Subcutaneous abdominal adipose tissue (tissue), 5 donors: Measurements from ENCODE around the gene PRXL2C.
"Not testable (repeated sequence)": the region's sequence is repeated elsewhere in the genome, so short reads cannot be mapped to it uniquely, and the experiment has no call there.

Source experiments
- H3K27ac ChIP-seq: one replicate; pipeline ENCODE4 v1.7.0; 2013; ENCODE audit warnings: low read depth, mild to moderate bottlenecking, inconsistent platforms, low read length, moderate library complexity
- H3K27me3 ChIP-seq, 5 donors: one replicate each; pipeline ENCODE4 v1.7.0; 2013; ENCODE audit warnings: low read length in 5 of 5, inconsistent platforms in 1 of 5; ENCODE audit not compliant: control insufficient read depth in 5 of 5, insufficient read depth in 4 of 5
- H3K36me3 ChIP-seq, 5 donors: one replicate each; pipeline ENCODE4 v1.7.0; 2013; ENCODE audit warnings: low read length in 5 of 5; ENCODE audit not compliant: control insufficient read depth in 5 of 5, insufficient read depth in 5 of 5
- H3K4me1 ChIP-seq, 5 donors: one replicate each; pipeline ENCODE4 v1.7.0; 2013; ENCODE audit warnings: low read length in 5 of 5, mild to moderate bottlenecking in 3 of 5, moderate library complexity in 1 of 5; ENCODE audit not compliant: control insufficient read depth in 5 of 5, insufficient read depth in 5 of 5
- H3K4me3 ChIP-seq, 5 donors: one replicate each; pipeline ENCODE4 v1.7.0; 2013; ENCODE audit warnings: low read length in 5 of 5, low read depth in 1 of 5
- H3K9ac ChIP-seq, 5 donors: one replicate each; pipeline ENCODE4 v1.7.0; 2013; ENCODE audit warnings: low read length in 5 of 5, mild to moderate bottlenecking in 4 of 5, moderate library complexity in 3 of 5
- H3K9me3 ChIP-seq, 5 donors: one replicate each; pipeline ENCODE4 v1.7.0; 2013; ENCODE audit warnings: low read length in 5 of 5; ENCODE audit not compliant: control insufficient read depth in 5 of 5
- donor health status: healthy.
- donor health status: healthy.
- donor health status: healthy.
- donor health status: healthy.
- donor health status: healthy.

Gene PRXL2C

DNA sequence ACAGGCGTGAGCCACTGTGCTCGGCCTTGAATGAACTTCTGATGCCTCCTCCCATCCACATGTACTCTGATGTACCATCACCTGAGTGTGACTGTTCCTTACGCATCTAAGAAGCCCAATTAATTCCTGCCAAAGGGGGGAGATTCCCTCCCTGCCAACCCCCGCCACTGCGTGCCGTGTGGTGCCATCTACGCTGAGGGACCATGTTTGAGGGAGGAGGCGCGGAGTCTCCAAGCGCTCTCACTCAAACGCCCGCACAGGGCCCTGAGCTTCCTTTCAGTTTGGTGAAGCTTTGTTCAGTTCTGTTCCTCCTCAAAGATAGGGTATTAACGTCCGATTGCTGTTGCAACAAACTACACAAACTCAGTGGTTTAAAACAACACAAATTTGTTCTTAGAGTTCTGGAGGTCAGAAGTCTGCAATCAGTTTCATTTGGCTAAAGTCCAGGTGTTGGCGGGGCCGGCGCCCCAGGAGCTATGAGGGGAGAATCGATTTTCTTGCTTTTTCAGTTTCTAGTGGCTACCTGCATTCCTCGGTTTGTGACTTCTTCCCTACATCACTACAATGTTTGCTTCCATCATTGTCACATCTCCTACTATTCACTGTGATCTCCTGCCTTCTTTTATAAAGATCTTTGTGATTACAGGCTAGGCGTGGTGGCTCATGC is 13.9 kb upstream of the PRXL2C start:
- Histone ChIP-seq H3K4me3 (no peak overlapping the region), H3K9me3 (no peaks in the 10 kb centered on the region), H3K9ac (no peak overlapping the region), H3K4me1 (no peaks in the 10 kb centered on the region), H3K36me3 (no peaks in the 10 kb centered on the region), H3K27ac (no peak overlapping the region), H3K27me3 (no peaks in the 10 kb centered on the region)

DNA sequence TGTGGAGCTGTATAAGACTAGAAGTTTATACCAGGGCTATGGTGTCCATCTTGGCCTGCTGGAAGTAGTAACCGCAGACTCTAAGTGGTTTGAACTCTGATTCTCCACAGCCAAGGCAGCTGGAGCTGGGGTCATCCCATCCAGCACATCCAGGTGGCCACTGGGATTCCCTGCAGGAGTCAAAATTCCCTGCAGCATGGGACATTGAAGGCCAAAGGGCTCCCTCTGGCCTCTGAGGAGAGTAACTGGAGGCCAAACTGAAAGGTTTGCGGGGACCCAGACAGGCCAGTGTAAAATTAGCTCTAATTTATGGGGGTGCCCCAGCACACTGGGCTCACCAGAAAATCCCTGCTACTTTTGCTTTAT is 12.2 kb upstream of the PRXL2C start:
- no peak overlapping the region for H3K9ac ChIP-seq
- H3K27ac ChIP-seq, result no peak overlapping the region
- no peaks in the 10 kb centered on the region for H3K4me1 ChIP-seq
- H3K27me3 ChIP-seq, result no peaks in the 10 kb centered on the region
- no peaks in the 10 kb centered on the region for H3K36me3 ChIP-seq
- no peak overlapping the region for H3K4me3 ChIP-seq
- H3K9me3 ChIP-seq, result no peaks in the 10 kb centered on the region

DNA sequence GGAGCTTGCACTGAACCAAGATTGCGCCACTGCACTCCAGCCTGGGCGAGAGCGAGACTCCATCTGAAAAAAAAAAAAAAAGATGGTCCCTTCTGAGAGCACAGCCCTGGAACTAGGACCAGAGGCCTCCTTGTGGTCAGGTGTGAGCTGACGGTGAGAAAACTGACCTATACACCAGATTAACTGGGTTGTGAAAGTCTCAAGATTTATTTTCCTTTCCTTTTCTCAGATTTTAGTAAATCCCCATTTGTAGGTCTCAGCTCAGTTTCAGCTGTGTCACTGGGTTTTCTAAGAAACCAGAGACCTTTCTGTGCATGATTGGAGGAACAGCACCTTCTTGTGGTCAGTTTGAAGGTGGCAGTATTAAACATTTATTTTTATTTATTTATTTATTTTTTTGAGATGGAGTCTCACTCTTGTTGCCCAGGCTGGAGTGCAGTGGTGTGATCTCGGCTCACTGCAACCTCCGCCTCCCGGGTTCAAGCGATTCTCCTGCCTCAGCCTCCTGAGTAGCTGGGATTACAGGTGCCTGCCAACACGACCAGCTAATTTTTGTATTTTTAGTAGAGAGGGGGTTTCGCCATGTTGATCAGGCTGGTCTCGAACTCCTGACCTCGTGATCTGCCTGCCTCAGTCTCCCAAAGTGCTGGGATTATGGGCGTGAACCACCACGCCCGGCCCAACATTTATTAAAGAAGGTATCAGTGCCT is 11.7 kb upstream of the PRXL2C start:
- H3K27me3 ChIP-seq, H3K27ac ChIP-seq, H3K9ac ChIP-seq, H3K36me3 ChIP-seq, H3K4me1 ChIP-seq, H3K9me3 ChIP-seq: not testable (repeated sequence)
- H3K4me3 ChIP-seq, result peak overlapping the region in 1 of 5 donors; percentile 15

DNA sequence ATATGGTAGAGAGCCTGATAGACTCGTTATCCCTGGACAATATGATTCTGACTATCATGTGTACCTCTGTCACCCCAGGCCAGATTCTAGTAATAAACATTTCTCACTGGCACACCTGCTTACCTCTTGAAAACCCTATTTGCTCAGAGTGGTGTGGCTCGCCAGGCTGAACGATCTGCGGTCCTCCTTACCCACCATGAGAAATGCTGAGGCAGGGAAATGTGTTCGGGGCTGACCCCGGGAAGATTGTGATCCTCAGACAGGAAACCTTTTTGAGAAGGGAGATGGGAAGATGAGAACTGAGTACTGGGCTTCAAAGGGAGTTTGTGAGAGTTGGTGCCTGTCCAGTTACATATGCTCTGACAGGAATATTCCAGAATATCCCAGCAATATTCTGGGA is 10.7 kb upstream of the PRXL2C start:
- Histone ChIP-seq H3K4me1 (no peaks in the 10 kb centered on the region), H3K27me3 (no peaks in the 10 kb centered on the region)

DNA sequence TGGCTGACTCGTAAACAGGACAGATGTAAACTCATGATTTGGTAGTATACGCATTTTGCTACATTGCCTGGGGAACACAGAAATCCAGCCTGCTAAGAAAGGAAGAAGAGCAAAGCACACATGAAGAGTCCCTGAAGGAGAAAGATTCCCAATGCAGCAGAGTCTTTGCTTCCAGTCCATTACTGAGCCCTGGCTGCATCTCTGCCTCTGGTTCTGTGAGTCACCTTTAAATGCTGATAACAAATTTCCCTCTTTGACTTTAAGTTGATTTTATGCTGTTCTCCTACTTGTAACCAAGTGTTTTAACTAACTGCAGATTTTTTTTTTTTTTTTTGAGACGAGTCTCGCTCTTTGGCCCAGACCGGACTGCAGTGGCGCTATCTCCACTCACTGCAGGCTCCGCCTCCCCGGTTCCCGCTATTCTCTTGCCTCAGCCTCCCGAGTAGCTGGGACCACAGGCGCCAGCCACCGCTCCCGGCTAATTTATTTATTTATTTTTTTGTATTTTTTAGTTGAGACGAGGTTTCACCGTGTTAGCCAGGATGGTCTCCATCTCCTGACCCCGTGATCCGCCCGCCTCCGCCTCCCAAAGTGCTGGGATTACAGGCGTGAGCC is 8.5 kb upstream of the PRXL2C start:
- Histone ChIP-seq H3K4me1 (no peaks in the 10 kb centered on the region), H3K27me3 (no peaks in the 10 kb centered on the region), H3K9me3 (no peaks in the 10 kb centered on the region), H3K27ac (no peak overlapping the region), H3K36me3 (no peaks in the 10 kb centered on the region), H3K4me3 (no peak overlapping the region), H3K9ac (no peak overlapping the region)

More for the DNA sequence above, 10.7 kb upstream of the PRXL2C start:
- no peak overlapping the region for H3K4me3 ChIP-seq
- H3K9me3 ChIP-seq, result no peaks in the 10 kb centered on the region
- no peak overlapping the region for H3K9ac ChIP-seq
- H3K36me3 ChIP-seq, result no peaks in the 10 kb centered on the region
- H3K27ac ChIP-seq, result no peak overlapping the region

DNA sequence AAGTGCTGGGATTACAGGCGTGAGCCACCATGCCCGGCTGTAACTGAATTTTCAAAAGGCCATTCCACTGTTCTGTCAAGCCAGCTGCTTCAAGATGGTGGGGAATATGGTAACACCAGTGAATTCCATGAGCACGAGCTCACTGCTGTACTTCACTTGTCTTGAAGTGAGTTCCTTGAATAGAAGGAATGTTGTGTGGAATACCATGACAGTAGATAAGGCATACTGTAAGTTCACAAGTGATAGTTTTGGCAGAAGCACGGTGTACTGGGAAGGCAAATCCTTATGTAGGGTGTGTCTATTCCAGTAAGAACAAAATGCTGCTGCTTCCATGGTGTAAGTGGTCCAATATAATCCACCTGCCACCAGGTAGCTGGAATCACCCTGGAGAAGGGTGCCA is 6.6 kb upstream of the PRXL2C start:
- Histone ChIP-seq H3K27ac (no peak overlapping the region), H3K4me1 (peaks cover 2 to 10% (median 7%) of the 10 kb centered on the region in 5 donors), H3K9me3 (no peaks in the 10 kb centered on the region), H3K27me3 (no peaks in the 10 kb centered on the region), H3K9ac (no peak overlapping the region), H3K4me3 (no peak overlapping the region), H3K36me3 (no peaks in the 10 kb centered on the region)

DNA sequence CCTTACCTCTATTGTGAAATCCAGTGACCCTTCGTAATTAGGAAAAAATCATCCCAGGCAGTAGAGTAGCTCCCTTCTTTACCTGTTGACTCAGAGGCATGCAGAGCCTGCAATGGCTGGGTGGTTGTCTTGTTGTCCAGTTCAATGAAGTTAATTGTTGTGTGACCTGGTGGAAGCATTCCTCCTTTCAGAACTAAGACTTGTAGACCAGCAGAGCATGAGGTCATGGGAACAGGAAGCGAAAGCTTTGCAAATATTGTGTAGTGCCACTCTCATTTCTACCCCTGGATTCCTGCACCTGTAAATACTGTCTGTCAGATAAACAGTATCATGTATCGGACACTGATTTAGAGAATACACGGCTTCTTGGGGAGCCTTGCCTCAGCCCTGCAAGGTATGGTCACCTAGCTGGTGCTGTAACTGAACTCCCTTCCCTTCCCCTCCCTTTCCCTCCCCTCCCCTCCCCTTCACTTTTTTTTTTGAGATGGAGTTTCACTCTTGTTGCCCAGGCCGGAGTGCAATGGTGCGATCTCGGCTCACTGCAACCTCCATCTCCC is 5.7 kb upstream of the PRXL2C start:
- Histone ChIP-seq H3K9me3 (no peaks in the 10 kb centered on the region), H3K9ac (no peak overlapping the region), H3K27ac (no peak overlapping the region), H3K36me3 (no peaks in the 10 kb centered on the region), H3K4me3 (no peak overlapping the region), H3K27me3 (no peaks in the 10 kb centered on the region), H3K4me1 (peaks cover 3 to 13% (median 10%) of the 10 kb centered on the region in 5 donors)

DNA sequence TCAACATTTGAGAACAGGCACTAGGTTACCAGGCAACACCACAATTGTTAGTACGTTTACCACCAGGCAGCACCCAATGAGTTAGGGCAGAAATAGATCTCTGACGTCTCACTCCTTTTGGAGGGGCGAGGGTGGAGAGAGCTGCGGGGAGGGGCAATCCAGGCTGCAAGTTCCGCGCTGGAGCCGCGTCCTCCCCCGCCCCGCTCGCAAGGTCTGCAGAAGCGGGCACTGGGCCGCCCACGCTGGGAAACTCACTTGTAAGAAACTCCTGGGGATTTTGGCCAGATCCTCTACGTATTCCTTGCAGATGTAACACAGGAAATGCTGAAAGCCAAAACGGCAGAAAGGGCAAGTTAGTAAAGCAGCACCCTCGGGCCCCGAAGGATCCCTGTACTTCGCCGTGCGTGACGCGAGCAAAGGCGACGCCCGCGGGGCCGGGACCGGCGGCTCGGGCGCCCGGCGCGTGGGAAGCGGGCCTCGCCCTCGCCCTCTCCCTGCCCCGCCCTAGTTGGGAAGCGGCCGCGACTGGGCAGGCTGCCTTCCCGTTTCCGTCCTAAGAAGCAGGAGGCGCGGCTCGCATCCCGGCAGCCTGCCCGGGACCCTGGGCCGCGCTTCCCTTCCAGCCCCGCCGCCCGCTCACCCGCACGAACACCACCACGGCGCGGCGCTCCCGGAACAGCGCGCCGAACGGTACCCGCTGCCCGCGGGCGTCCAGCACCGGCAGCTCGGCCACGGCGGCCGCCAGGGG is 493 bp downstream of the PRXL2C start:
- Histone ChIP-seq H3K9ac (peak overlapping the region; percentile 3 to 86 (median 62)), H3K9me3 (no peaks in the 10 kb centered on the region), H3K27me3 (no peaks in the 10 kb centered on the region), H3K36me3 (peaks cover 6 to 20% (median 14%) of the 10 kb centered on the region in 5 donors), H3K27ac (peak overlapping the region; percentile 83), H3K4me3 (peak overlapping the region; percentile 65 to 74 (median 71)), H3K4me1 (peaks cover 6 to 26% (median 24%) of the 10 kb centered on the region in 5 donors)

DNA sequence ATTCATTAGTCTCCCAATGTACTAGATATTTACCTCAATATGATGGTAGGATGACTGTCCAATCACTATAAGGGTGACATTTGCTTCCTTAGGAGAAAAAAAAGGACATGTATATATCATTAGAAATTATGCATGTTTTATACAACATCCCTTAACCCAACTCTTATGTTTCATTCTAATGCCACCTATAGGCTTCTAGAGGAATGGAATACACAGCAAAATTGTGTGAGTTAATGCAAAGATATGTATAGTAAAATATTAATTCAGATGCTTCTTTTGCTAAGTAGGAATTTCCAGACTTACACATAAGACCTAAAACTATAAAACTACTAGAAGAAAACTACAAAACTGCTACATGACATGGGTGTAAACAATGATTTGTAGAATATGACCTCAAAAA is 3.5 kb downstream of the PRXL2C start:
- peaks cover 6 to 31% (median 17%) of the 10 kb centered on the region in 5 donors for H3K36me3 ChIP-seq

More for the DNA sequence above, 3.5 kb downstream of the PRXL2C start:
- H3K9ac ChIP-seq, result no peak overlapping the region
- no peak overlapping the region for H3K4me3 ChIP-seq
- no peaks in the 10 kb centered on the region for H3K27me3 ChIP-seq
- peaks cover 4 to 24% (median 20%) of the 10 kb centered on the region in 5 donors for H3K4me1 ChIP-seq
- H3K9me3 ChIP-seq, result no peaks in the 10 kb centered on the region
- no peak overlapping the region for H3K27ac ChIP-seq
